Spleen (tissue), 7 donors: ENCODE data around the gene GSDME.

Source experiments
- CTCF ChIP-seq, 11 experiments: fragments of 200-600 bp in 7 of 11; fragments of 450-650 bp in 4 of 11; sonication (generic) in 4 of 11; IDR thresholded peaks in 8 of 11; conservative IDR thresholded peaks in 3 of 11; 1 replicate in 7 of 11; 2 replicates in 4 of 11; pipeline versions ENCODE4 v1.4.0 to v1.8.0; 2016 to 2021; ENCODE audit warnings: antibody characterized with exemption in 11 of 11, inconsistent platforms in 4 of 11, mild to moderate bottlenecking in 1 of 11
- POLR2A ChIP-seq, 3 donors: fragments of 450-650 bp; IDR thresholded peaks; one replicate each; pipeline ENCODE4 v1.5.1; 2017; ENCODE audit warnings: antibody characterized with exemption in 3 of 3, mild to moderate bottlenecking in 1 of 3
- POLR2AphosphoS5 ChIP-seq, 3 donors: sonication (generic); formaldehyde crosslinking; IDR thresholded peaks; one replicate each; pipeline ENCODE4 v1.5.1; 2017; ENCODE audit warnings: antibody characterized with exemption in 3 of 3
- donor health status: DM: no; HTN: no; CAD: no; lungs with moderate emphysema.
- donor health status: DM: no; HTN: no; CAD: no.
- donor health status: DM: no; HTN: no; CAD: no.

DNA sequence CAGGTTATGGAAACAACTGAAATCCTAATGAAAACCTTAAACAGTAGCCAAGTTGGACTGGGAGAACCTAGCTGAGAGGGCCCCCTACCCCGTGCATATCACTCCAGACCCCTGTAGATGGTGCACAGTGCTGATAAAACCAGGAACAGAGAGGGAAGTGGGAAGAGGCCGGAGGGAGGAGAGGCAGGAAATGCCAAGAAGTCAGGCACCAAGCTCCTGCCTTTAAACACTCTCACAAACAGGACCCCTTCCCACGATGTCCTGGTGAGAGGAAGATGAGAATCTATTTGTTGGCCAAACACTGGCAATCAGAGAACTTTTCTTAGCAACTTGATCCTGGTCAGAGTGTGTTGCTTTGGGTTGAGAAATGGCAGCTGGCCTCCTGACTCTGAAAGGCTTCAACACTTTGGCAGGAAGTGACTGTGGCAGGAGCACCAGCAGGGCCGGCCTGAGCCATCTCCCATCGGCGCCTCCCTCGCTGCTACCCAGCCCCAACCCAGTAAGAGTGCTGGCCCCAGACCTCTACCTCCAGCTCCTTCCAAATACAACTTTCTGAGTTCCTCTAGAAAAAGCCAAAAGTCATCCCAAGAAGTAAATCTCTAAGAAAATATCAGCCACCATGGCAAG lies 39.5 kb downstream of the GSDME start:
- TF ChIP-seq POLR2A (IDR thresholded peaks at IDR 0.05) (no peak), CTCF (IDR thresholded peaks at IDR 0.05 in 8 of 11, conservative IDR thresholded peaks at IDR 0.05 in 3 of 11) (no peak), POLR2AphosphoS5 (IDR thresholded peaks at IDR 0.05) (no peak)
